HepG2 (cell line): ENCODE data around the gene PODXL. TPM values are rescaled to one million over a fixed set of nuclear protein-coding genes. Genes with fewer than 3 reads are reported as not detected.
A peak's percentile ranks its signal among the peaks of the same experiment; 100 is the strongest.

Source experiments
- ATAC-seq: fragments of 200-7000 bp; cut with Tn5 transposase; 3 replicates; pipeline ENCODE4 v1.9.1; 2020; ENCODE audit warnings: mild to moderate bottlenecking, moderate library complexity
- BruUV-seq: library from RNA; stranded (reverse); fragments of 400-500 nt; replicated peaks from 2 replicates; lab custom pipeline; 2021; lab: Mats Ljungman, UMichigan
- CTCF ChIA-PET: fragments of 300-600 bp; formaldehyde crosslinking; extraction: SDS; loops from one replicate; lab custom pipeline; 2021; ENCODE audit warnings: low total read pairs, inconsistent platforms, low intra/inter-chr PET ratio; lab: Yijun Ruan, JAX
- POLR2A ChIA-PET: fragments of 350-600 bp; sonication (Branson Sonifier 250); formaldehyde crosslinking; loops from one replicate; lab custom pipeline; 2020; ENCODE audit warnings: antibody characterized with exemption, inconsistent platforms; lab: Yijun Ruan, JAX
- DNase-seq: peaks from one replicate; pipeline ENCODE4 v3.0.0-alpha.2; 2015; ENCODE audit warnings: low spot score
- FAIRE-seq: peaks from 3 replicates; lab custom pipeline; 2011; peaks lifted over from hg19 to GRCh38; lab: Jason Lieb, UNC
- H2AFZ ChIP-seq: one replicate; pipeline ENCODE4 v1.6.1; 2011; ENCODE audit warnings: low read length, inconsistent platforms
- H3K27ac ChIP-seq: fragments of 300-600 bp; 3 replicates; pipeline ENCODE4 v1.8.0; 2011; ENCODE audit warnings: mixed run types, mild to moderate bottlenecking, mixed read lengths, low read length, inconsistent platforms; ENCODE audit not compliant: insufficient read depth; ENCODE audit errors: extremely low read length
- H3K27me3 ChIP-seq, 2 experiments: fragments of 200-600 bp in 1 of 2; 2 replicates in 1 of 2; 3 replicates in 1 of 2; pipeline versions ENCODE4 v1.6.0 to v1.8.0; 2011; ENCODE audit warnings: low read length in 2 of 2, mild to moderate bottlenecking in 2 of 2, moderate library complexity in 2 of 2, inconsistent platforms in 1 of 2; ENCODE audit not compliant: insufficient read depth in 2 of 2, control insufficient read depth in 1 of 2
- H3K36me3 ChIP-seq, 2 experiments: fragments of 200-600 bp in 1 of 2; replicated peaks in 1 of 2; 2 replicates in 1 of 2; 3 replicates in 1 of 2; pipeline versions ENCODE4 v1.5.1 to v1.8.0; 2011; ENCODE audit warnings: low read length in 2 of 2, inconsistent platforms in 1 of 2; ENCODE audit not compliant: insufficient read depth in 2 of 2, control insufficient read depth in 1 of 2
- H3K4me1 ChIP-seq: 2 replicates; pipeline ENCODE4 v1.5.1; 2012; ENCODE audit warnings: low read length, inconsistent platforms; ENCODE audit not compliant: insufficient read depth
- H3K4me2 ChIP-seq: 2 replicates; pipeline ENCODE4 v1.6.0; 2011; ENCODE audit warnings: low read depth, low read length, inconsistent platforms
- H3K4me3 ChIP-seq, 3 experiments: fragments of 200-600 bp in 1 of 3; sonication (generic), shearing (Covaris generic) in 1 of 3; replicated peaks in 1 of 3; 2 replicates each; pipeline ENCODE4 v1.5.1; 2011 to 2016; ENCODE audit warnings: low read length in 3 of 3, inconsistent platforms in 2 of 3, low read depth in 2 of 3, mild to moderate bottlenecking in 2 of 3, control low read depth in 1 of 3, mixed read lengths in 1 of 3; ENCODE audit not compliant: insufficient read depth in 1 of 3
- H3K79me2 ChIP-seq: one replicate; pipeline ENCODE4 v1.6.1; 2011; ENCODE audit warnings: low read length, inconsistent platforms; ENCODE audit not compliant: insufficient read depth
- H3K9ac ChIP-seq: 2 replicates; pipeline ENCODE4 v1.6.0; 2011; ENCODE audit warnings: mild to moderate bottlenecking, low read depth, low read length, inconsistent platforms; ENCODE audit not compliant: insufficient read depth
- H3K9me3 ChIP-seq: 2 replicates; pipeline ENCODE4 v1.5.1; 2012; ENCODE audit warnings: mild to moderate bottlenecking, low read length
- H4K20me1 ChIP-seq: 2 replicates; pipeline ENCODE4 v1.6.0; 2011; ENCODE audit warnings: inconsistent platforms, mild to moderate bottlenecking, low read length, moderate library complexity; ENCODE audit not compliant: insufficient read depth
- EHMT2 ChIP-seq: fragments of 200-600 bp; sonication (generic); IDR thresholded peaks from 2 replicates; pipeline ENCODE4 v1.7.0; 2017; ENCODE audit warnings: antibody characterized with exemption, low read depth, low read length, borderline replicate concordance
- HINFP ChIP-seq: sonication (generic); formaldehyde crosslinking; IDR thresholded peaks from 2 replicates; pipeline ENCODE4 v1.4.0; 2020; ENCODE audit warnings: low read depth, mild to moderate bottlenecking, missing genetic modification reagents
- NFYB ChIP-seq: sonication (generic); formaldehyde crosslinking; IDR thresholded peaks from 2 replicates; pipeline ENCODE4 v1.4.0; 2020; ENCODE audit warnings: missing genetic modification reagents
- NR0B2 ChIP-seq: sonication (generic); formaldehyde crosslinking; IDR thresholded peaks from 2 replicates; pipeline ENCODE4 v1.4.0; 2020; ENCODE audit warnings: mild to moderate bottlenecking, missing genetic modification reagents
- TEAD3 ChIP-seq: optimal IDR thresholded peaks from 2 replicates; pipeline ENCODE3; 2016; ENCODE audit warnings: borderline replicate concordance
- ZNF12 ChIP-seq: sonication (generic); formaldehyde crosslinking; IDR thresholded peaks from 2 replicates; pipeline ENCODE4 v1.5.0; 2020; ENCODE audit warnings: missing genetic modification reagents
- ZNF687 ChIP-seq: sonication (generic); formaldehyde crosslinking; IDR thresholded peaks from 2 replicates; pipeline ENCODE4 v1.5.1; 2020; ENCODE audit warnings: mild to moderate bottlenecking, missing genetic modification reagents, moderate library complexity
- WGBS: methylation state at CpG from one replicate; pipeline ENCODE4 v1.1.6; 2017; ENCODE audit warnings: low lambda C conversion rate; 5-methylcytosine and 5-hydroxymethylcytosine counted together
- in situ Hi-C: cut with HindIII; loops from 2 replicates; pipeline ENCODE4 v1.10.0; 2017; ENCODE audit warnings: low pct_unique_long_range_greater_than_20kb; ENCODE audit not compliant: extremely low pct_ligation_motif_present
- intact Hi-C: fragments of 100-400 bp; cut with micrococcal nuclease; formaldehyde crosslinking; loops from one replicate; pipeline ENCODE4 v1.10.0; 2022; ENCODE audit not compliant: unreplicated experiment
- polyA plus RNA-seq, 8 experiments: library from polyadenylated mRNA; depleted of rRNA in 3 of 8; stranded (reverse) in 7 of 8; unstranded in 1 of 8; fragments of >200 nt; fragmentation: Illumina TruSeq in 4 of 8; extraction: Trizol in 4 of 8; gene quantifications; 2 replicates each; pipeline versions ENCODE4 v1.2.1 to v1.2.3, GENCODE V29; 2011 to 2016; ENCODE audit warnings: low read depth in 4 of 8, missing spikeins in 1 of 8, mixed read lengths in 1 of 8; ENCODE audit not compliant: insufficient read depth in 1 of 8
- total RNA-seq, 5 experiments: library from RNA; depleted of rRNA; stranded (reverse); fragments of >200 nt; fragmentation: Illumina TruSeq; extraction: Trizol; gene quantifications; 2 replicates each; pipeline ENCODE4 v1.2.3, GENCODE V29; 2016; ENCODE audit warnings: low read depth in 1 of 5
- TF ChIP-seq, protein P1 (sequence below): sonication (generic); formaldehyde crosslinking; IDR thresholded peaks from 2 replicates; pipeline ENCODE4 v1.5.0; 2020; ENCODE audit warnings: mild to moderate bottlenecking, missing genetic modification reagents

The PODXL gene
- total and polyA plus RNA-seq, 2 of the 13 experiments (the other 11 are each of a cell fraction or from before 2014, with no cell fraction given): 0.22 to 0.54 TPM

DNA sequence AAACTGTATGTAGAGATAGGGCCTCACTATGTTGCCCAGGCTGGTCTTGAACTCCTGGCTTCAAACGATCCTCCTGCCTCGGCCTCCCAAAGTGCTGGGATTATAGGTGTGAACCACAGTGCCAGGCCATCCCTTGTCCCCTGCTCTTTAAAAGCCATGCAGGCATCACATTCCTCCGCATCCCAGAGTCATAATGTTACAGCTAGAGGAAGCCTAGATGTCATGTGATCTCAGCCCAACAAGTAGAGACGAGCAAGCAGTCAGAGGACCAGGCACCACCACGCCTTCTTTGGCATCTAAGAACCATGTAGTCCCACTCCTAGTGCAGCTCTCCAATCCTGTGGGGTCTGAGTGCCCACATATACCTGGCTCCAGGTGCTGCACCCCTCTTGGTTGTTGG, 13.1 kb downstream of the PODXL start:
- ChIA-PET POLR2A (no interaction called here), CTCF (no interaction called here)
- intact Hi-C loops (no loop called here), in situ Hi-C loops (no loop called here)
- Histone ChIP-seq H4K20me1 (no peaks in the 10 kb centered on the region), H3K27ac (no peak overlapping the region), H3K27me3 (peaks cover under 1 to 10% of the 10 kb centered on the region in 2 experiments; a peak in 2 of 5 replicates), H3K4me1 (peaks cover 42% of the 10 kb centered on the region), H3K79me2 (no peaks in the 10 kb centered on the region), H2AFZ (no peak overlapping the region), H3K9me3 (no peaks in the 10 kb centered on the region), H3K4me3 (no peak overlapping the region), H3K36me3 (no peaks in the 10 kb centered on the region), H3K9ac (no peak overlapping the region), H3K4me2 (no peak overlapping the region)
- TF ChIP-seq NR0B2 (CRISPR knock-in tag) (no peak), NFYB (CRISPR knock-in tag) (no peak), HINFP (no peak), EHMT2 (no peak)
- FAIRE-seq: no peak
- no TSS peak for BruUV-seq
- 16% methylated on average over 5 of the region's 5 CpGs for WGBS
- ATAC-seq: no peak
- DNase-seq: no peak

- intact Hi-C loops: no loop called here
- ChIA-PET CTCF (no interaction called here), POLR2A (no interaction called here)
- Histone ChIP-seq H3K4me1 (peaks cover 34% of the 10 kb centered on the region), H3K27me3 (peaks cover 1 to 10% of the 10 kb centered on the region in 2 experiments; a peak in 3 of 5 replicates), H3K36me3 (no peaks in the 10 kb centered on the region), H2AFZ (peak overlapping the region; percentile 64), H4K20me1 (no peaks in the 10 kb centered on the region), H3K27ac (no peak overlapping the region), H3K4me3 (peak overlapping the region; percentile 12 to 55 (median 44); a peak in 3 of 6 replicates), H3K9ac (peak overlapping the region; percentile 21; the same call in 1 of the 2 replicates), H3K4me2 (peak overlapping the region; percentile 75), H3K9me3 (no peaks in the 10 kb centered on the region), H3K79me2 (no peaks in the 10 kb centered on the region)
- 13% methylated on average over 18 of the region's 18 CpGs for WGBS
- FAIRE-seq (peak; percentile 50), DNase-seq (peak; percentile 22), ATAC-seq (peak; percentile 69)
- BruUV-seq: no TSS peak
- in situ Hi-C loops: no loop called here
- no peak for TF ChIP-seq EHMT2
- TF ChIP-seq, protein P1, sequence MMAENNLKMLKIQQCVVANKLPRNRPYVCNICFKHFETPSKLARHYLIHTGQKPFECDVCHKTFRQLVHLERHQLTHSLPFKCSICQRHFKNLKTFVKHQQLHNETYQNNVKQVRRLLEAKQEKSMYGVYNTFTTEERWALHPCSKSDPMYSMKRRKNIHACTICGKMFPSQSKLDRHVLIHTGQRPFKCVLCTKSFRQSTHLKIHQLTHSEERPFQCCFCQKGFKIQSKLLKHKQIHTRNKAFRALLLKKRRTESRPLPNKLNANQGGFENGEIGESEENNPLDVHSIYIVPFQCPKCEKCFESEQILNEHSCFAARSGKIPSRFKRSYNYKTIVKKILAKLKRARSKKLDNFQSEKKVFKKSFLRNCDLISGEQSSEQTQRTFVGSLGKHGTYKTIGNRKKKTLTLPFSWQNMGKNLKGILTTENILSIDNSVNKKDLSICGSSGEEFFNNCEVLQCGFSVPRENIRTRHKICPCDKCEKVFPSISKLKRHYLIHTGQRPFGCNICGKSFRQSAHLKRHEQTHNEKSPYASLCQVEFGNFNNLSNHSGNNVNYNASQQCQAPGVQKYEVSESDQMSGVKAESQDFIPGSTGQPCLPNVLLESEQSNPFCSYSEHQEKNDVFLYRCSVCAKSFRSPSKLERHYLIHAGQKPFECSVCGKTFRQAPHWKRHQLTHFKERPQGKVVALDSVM (CRISPR knock-in tag): peak; percentile 55
- TF ChIP-seq ZNF12: no peak
- peak; percentile 43; the same call in 1 of the 2 replicates for TF ChIP-seq ZNF687 (CRISPR knock-in tag)
- TF ChIP-seq TEAD3: peak; percentile 4
Observed at GRCh38 chr7:131540491-131541162, 15.8 kb downstream of the PODXL start.
